ENCODE measurements around the gene GRB2.

GRCh38 chr17:75288770-75289114, 116.7 kb downstream of the GRB2 start:
- TF ChIP-seq CTCF (IDR thresholded peaks at IDR 0.05; ENCODE audit: insufficient read depth, low read length, poor library complexity, severe bottlenecking) = no peak
- TF ChIP-seq EZH2phosphoT487 (conservative IDR thresholded peaks at IDR 0.05; ENCODE audit: low read length) = no peak

Data from SU-DHL-6 (cell line).